Activated naive CD4-positive, alpha-beta T cell treated with anti-CD3 and anti-CD28 coated beads, Interleukin-2, amount 50 U/mL, for 24 hours (primary cell): ENCODE measurements around the gene THEMIS.
"Not testable (repeated sequence)": the region's sequence is repeated elsewhere in the genome, so short reads cannot be mapped to it uniquely, and the experiment has no call there.

ENCODE experiments used
- H3K27ac Mint-ChIP-seq: one replicate; pipeline ENCODE4 v1.8.0; 2021; ENCODE audit warnings: mild to moderate bottlenecking, mixed read lengths
- H3K27me3 Mint-ChIP-seq: one replicate; pipeline ENCODE4 v1.8.0; 2021; ENCODE audit warnings: mixed read lengths
- H3K36me3 Mint-ChIP-seq: one replicate; pipeline ENCODE4 v1.8.0; 2021; ENCODE audit warnings: mixed read lengths
- H3K4me1 Mint-ChIP-seq: one replicate; pipeline ENCODE4 v1.8.0; 2021; ENCODE audit warnings: mixed read lengths
- H3K4me3 Mint-ChIP-seq: one replicate; pipeline ENCODE4 v1.8.0; 2021; ENCODE audit warnings: mild to moderate bottlenecking, mixed read lengths
- H3K9me3 Mint-ChIP-seq: one replicate; pipeline ENCODE4 v1.8.0; 2021; ENCODE audit warnings: mixed read lengths

The THEMIS gene

GRCh38 chr6:127900935-127901334 lies at the start of gene THEMIS:
Gene THEMIS (minus strand): TSS chr6:127901058. CDS start chr6:127900932, 126 bp downstream.
- Mint-ChIP-seq H3K27me3 (no peaks in the 10 kb centered on the region), H3K4me3 (peak within 1 kb of the TSS; percentile 96), H3K36me3 (peaks cover 4% of the 10 kb centered on the region), H3K9me3 (peaks cover 12% of the 10 kb centered on the region), H3K27ac (peak within 1 kb of the TSS; percentile 99), H3K4me1 (peaks cover 65% of the 10 kb centered on the region)

GRCh38 chr6:127949251-127949650 lies 48.4 kb upstream of the THEMIS start:
- Mint-ChIP-seq H3K9me3 (peaks cover 8% of the 10 kb centered on the region), H3K27ac (no peak overlapping the region), H3K36me3 (peaks cover 2% of the 10 kb centered on the region), H3K4me1 (peaks cover 71% of the 10 kb centered on the region), H3K4me3 (no peak overlapping the region), H3K27me3 (no peaks in the 10 kb centered on the region)

- no peaks in the 10 kb centered on the region for H3K27me3 Mint-ChIP-seq
- H3K9me3 Mint-ChIP-seq = peaks cover 8% of the 10 kb centered on the region
- H3K4me1 Mint-ChIP-seq = peaks cover 74% of the 10 kb centered on the region
- H3K27ac Mint-ChIP-seq = peak overlapping the region; percentile 33
- H3K4me3 Mint-ChIP-seq = no peak overlapping the region
- peaks cover 2% of the 10 kb centered on the region for H3K36me3 Mint-ChIP-seq
Measured at GRCh38 chr6:127946388-127946787, 45.5 kb upstream of the THEMIS start.

DNA sequence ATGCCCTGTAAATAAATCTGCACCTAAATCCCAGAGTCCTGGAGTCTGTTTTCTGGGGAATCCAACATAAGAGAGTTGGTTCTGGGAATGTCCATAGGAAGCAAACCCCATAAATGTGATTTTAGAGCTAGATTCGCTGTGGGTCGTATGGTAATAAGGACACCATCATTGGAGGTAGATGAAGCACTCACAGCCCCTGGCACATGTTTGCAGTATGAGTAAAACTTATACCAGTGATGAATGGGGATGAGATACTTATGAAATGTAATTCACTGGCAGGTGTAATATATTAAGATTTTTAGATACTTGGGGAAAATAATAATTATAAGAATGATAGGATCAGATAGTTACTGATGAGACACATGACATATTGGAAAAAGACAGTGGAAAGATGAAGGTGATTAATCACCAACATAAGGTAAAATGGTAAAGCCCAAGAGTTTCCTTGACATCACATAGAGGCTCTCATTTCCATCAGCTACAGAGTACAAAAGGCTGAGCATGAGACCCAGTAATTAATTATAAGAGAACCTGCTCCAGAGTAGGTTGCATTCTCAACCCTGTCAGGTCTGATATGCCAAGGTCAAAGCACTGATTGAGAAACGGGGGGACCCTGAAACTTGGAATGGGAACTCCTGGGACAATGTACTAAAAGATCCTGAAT lies 44.7 kb upstream of the THEMIS start:
- Mint-ChIP-seq H3K4me3 (no peak overlapping the region), H3K27ac (peak overlapping the region; percentile 70), H3K9me3 (peaks cover 8% of the 10 kb centered on the region), H3K36me3 (peaks cover 2% of the 10 kb centered on the region), H3K4me1 (peaks cover 70% of the 10 kb centered on the region), H3K27me3 (no peaks in the 10 kb centered on the region)

DNA sequence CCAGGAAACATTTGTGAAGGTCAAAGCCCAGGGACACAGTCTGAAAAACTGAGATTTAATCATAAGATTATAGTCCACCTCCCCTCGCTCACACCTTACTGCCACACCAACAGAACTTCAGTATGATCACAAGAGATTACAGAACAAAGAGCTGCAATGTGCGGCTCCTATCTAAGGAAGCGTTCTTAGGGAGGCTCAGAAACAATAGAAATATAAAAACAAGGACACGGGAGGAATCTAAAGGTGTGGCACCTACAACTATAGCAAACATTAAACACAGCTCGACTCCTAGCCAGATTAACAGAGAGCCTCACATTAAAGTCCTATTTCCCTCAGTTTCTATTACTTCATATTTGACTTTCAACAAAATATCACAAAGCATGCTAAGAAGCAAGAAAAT lies 40.4 kb upstream of the THEMIS start:
- no peak overlapping the region for H3K27ac Mint-ChIP-seq
- peaks cover 4% of the 10 kb centered on the region for H3K9me3 Mint-ChIP-seq
- H3K27me3 Mint-ChIP-seq = no peaks in the 10 kb centered on the region
- H3K4me1 Mint-ChIP-seq = peaks cover 79% of the 10 kb centered on the region
- H3K4me3 Mint-ChIP-seq = no peak overlapping the region
- H3K36me3 Mint-ChIP-seq = peaks cover under 1% of the 10 kb centered on the region

DNA sequence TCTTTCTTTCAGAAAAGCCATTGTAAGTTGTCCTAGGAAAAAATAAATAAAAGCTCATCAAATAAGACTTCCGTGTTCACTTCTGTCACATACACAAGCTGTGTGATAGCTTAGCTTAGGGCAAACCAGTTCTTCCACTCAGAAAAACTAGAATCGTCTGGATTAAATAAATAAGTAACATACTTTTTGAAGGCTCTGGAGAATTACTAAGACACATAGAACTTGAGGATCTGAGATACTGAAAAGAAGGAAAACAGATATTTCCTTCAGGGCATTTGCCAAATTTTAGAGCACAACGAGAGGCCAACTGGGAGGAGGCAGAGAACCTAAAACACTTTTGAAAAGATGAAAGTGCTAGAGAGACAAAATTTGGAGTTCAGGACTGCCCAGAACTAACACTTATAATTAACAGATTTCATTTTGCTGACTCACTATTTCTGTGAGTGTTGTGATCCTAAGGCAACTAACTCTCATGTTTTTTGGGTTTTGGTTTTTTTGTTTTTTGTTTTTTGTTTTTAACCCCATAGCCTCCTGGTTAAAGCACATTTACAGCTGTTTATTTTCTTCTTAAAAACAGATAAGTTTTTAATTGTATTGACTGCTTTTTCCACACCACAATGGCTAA lies 38.7 kb upstream of the THEMIS start:
- H3K27me3 Mint-ChIP-seq = no peaks in the 10 kb centered on the region
- H3K9me3 Mint-ChIP-seq = peaks cover 3% of the 10 kb centered on the region
- peak overlapping the region; percentile 78 for H3K27ac Mint-ChIP-seq
- H3K4me1 Mint-ChIP-seq = peaks cover 72% of the 10 kb centered on the region
- H3K4me3 Mint-ChIP-seq = no peak overlapping the region
- no peaks in the 10 kb centered on the region for H3K36me3 Mint-ChIP-seq

DNA sequence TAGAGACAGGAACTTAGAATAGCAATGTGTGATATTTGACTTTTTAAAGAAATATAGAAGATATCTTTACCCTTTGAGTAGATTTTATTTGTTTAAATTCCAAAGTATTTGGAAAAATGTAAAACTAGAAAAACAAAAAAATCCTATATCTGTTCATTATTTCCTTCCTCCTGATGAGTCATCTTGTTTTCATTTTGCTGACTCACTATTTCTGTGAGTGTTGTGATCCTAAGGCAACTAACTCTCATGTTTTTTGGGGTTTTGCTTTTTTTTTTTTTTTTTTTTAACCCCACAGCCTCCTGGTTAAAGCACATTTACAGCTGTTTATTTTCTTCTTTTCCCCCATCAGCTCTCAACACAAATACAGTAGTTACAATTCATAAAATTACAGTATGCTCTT lies 37.8 kb upstream of the THEMIS start:
- peaks cover 3% of the 10 kb centered on the region for H3K9me3 Mint-ChIP-seq
- no peak overlapping the region for H3K4me3 Mint-ChIP-seq
- peaks cover 75% of the 10 kb centered on the region for H3K4me1 Mint-ChIP-seq
- H3K27ac Mint-ChIP-seq = peak overlapping the region; percentile 87
- peaks cover 1% of the 10 kb centered on the region for H3K36me3 Mint-ChIP-seq
- H3K27me3 Mint-ChIP-seq = no peaks in the 10 kb centered on the region

DNA sequence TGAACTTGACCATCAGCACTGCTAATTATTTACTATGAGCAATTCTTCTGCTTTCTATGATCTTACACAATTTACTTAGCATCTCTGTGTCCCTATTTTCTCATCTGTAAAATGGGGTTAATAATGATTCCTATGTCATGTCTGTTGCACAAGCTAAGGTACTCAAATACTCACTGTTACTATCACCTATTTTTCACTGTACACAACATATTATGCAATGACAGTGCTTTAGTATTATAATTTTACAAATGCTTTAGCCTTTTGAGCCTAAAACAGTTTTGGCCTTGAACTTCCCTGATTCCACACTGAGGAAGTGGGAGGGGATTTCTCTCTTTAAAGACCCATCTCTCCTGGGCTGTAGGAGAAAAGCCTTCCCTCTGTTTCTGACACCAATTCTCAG lies 36.9 kb upstream of the THEMIS start:
- H3K4me1 Mint-ChIP-seq = peaks cover 77% of the 10 kb centered on the region
- H3K4me3 Mint-ChIP-seq = no peak overlapping the region
- H3K27me3 Mint-ChIP-seq = no peaks in the 10 kb centered on the region
- H3K9me3 Mint-ChIP-seq = peaks cover 3% of the 10 kb centered on the region
- H3K36me3 Mint-ChIP-seq = peaks cover 7% of the 10 kb centered on the region
- peak overlapping the region; percentile 41 for H3K27ac Mint-ChIP-seq

GRCh38 chr6:127937102-127937501 lies 36.2 kb upstream of the THEMIS start:
- peaks cover 74% of the 10 kb centered on the region for H3K4me1 Mint-ChIP-seq
- no peak overlapping the region for H3K4me3 Mint-ChIP-seq
- peak overlapping the region; percentile 69 for H3K27ac Mint-ChIP-seq
- H3K9me3 Mint-ChIP-seq = peaks cover 3% of the 10 kb centered on the region
- H3K27me3 Mint-ChIP-seq = no peaks in the 10 kb centered on the region
- H3K36me3 Mint-ChIP-seq = peaks cover 8% of the 10 kb centered on the region

DNA sequence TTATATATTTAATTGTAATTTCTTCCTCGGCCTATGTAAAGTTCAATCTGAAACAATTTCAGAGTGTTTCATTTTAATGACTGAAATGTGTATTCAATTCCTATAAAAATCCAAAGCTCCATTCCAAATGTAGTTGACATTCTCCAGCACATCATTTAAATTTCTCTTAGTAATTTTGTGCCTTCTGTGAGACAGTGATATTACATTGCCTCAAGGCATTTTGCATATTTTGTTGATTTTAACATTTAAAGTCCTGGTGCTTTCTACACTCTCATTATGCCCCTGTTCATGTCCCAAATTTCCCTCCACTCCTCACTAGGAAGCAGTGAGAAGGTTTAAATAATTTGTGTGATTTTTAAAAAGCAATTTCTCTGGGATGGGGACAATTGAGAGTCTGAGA lies 34.1 kb upstream of the THEMIS start:
- H3K36me3 Mint-ChIP-seq = peaks cover 8% of the 10 kb centered on the region
- peaks cover 3% of the 10 kb centered on the region for H3K9me3 Mint-ChIP-seq
- H3K27ac Mint-ChIP-seq = peak overlapping the region; percentile 91
- H3K4me1 Mint-ChIP-seq = peaks cover 64% of the 10 kb centered on the region
- H3K4me3 Mint-ChIP-seq = peak overlapping the region; percentile 72
- no peaks in the 10 kb centered on the region for H3K27me3 Mint-ChIP-seq

DNA sequence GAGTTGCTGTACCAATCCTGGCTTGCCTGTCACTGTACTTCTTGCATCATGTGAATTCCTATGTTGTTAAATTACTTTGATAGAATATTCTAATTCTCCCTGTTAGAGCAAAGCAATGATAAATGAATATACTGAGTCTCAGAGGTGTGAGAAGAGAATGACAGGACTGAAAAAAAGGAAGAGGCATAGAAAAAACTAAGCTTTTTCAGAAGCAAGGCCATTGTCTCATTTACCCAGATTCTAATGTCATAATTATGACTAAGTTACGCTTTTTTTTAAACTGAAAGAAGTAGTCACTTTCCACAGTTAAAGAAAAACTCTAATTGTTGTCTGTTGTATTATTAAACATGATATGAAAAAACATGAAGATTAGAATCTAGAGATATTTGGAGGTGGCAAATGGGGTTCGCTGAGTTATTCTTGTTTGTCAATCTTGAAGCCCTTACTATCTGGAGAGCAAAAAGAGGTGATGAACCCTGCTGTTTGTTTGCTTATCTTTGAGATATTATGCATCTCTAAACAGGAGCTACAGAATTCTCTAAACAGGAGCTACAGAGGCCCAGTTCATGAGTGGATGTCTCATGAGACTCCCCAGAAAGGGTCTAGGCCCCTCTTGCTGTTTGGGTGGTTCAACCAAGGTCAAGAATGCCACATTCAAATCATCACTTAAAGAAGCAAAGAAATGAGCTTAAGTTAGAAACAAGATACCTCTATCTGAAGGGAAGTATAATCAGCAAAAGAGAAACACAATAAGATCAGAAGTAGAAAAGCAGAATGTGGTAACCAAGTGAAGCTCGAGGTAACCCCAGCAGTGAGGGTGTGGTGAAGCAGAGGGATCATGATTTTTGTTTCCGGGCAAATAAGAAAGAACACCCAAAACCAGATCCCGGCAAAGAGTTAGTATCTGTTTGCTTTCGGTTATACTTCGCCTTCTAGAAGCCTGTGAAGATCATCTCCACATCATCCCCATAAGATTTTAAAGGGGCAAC lies 33.3 kb upstream of the THEMIS start:
- peaks cover 3% of the 10 kb centered on the region for H3K9me3 Mint-ChIP-seq
- H3K4me3 Mint-ChIP-seq = peak overlapping the region; percentile 72
- peaks cover 56% of the 10 kb centered on the region for H3K4me1 Mint-ChIP-seq
- H3K36me3 Mint-ChIP-seq = peaks cover 10% of the 10 kb centered on the region
- H3K27me3 Mint-ChIP-seq = no peaks in the 10 kb centered on the region
- peak overlapping the region; percentile 91 for H3K27ac Mint-ChIP-seq

DNA sequence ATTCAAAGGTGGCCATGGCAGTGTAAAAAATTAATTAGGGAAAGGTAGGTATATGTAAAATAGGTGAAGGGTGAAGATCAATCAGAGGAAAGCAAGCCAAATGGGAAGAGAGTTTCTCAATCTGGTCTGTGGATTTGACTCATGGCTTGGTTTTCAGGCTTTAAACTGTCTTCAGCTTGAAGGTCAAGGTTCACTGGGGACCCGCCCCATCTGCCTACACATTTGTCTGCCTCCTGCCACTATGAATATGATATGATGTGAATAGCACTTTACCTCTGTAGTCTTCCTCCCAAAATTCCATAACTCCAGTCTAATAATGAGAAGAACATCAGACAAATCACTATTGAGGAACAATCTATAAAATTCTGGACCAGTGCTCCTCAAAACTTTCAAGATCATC lies 32.3 kb upstream of the THEMIS start:
- Mint-ChIP-seq H3K4me3 (peak overlapping the region; percentile 40), H3K4me1 (peaks cover 46% of the 10 kb centered on the region), H3K27ac (peak overlapping the region; percentile 79), H3K36me3 (peaks cover 15% of the 10 kb centered on the region), H3K27me3 (no peaks in the 10 kb centered on the region), H3K9me3 (peaks cover 10% of the 10 kb centered on the region)

GRCh38 chr6:127932708-127933107 lies 31.9 kb upstream of the THEMIS start:
- Mint-ChIP-seq H3K27ac (peak overlapping the region; percentile 79), H3K36me3 (peaks cover 16% of the 10 kb centered on the region), H3K4me3 (peak overlapping the region; percentile 40), H3K9me3 (peaks cover 10% of the 10 kb centered on the region), H3K4me1 (peaks cover 42% of the 10 kb centered on the region), H3K27me3 (no peaks in the 10 kb centered on the region)

DNA sequence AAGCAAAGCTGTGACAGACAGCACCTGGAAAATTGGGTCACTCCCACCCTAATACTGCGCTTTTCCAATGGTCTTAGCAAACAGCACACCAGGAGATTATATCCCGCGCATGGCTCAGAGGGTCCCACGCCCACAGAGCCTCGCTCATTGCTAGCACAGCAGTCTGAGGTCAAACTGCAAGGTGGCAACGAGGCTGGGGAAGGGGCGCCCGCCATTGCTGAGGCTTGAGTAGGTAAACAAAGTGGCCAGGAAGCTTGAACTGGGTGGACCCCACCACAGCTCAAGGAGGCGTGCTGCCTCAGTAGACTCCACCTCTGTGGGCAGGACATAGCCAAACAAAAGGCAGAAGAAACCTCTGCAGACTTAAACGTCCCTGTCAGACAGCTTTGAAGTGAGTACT lies 25.6 kb upstream of the THEMIS start:
- Mint-ChIP-seq H3K4me1 (peaks cover 45% of the 10 kb centered on the region), H3K9me3 (peaks cover 19% of the 10 kb centered on the region), H3K36me3 (peaks cover 16% of the 10 kb centered on the region)
- H3K27me3 Mint-ChIP-seq, H3K27ac Mint-ChIP-seq, H3K4me3 Mint-ChIP-seq: not testable (repeated sequence)

GRCh38 chr6:127924440-127924839 lies 23.6 kb upstream of the THEMIS start:
- Mint-ChIP-seq H3K4me1 (peaks cover 63% of the 10 kb centered on the region), H3K27ac (peak overlapping the region; percentile 26), H3K36me3 (peaks cover 16% of the 10 kb centered on the region), H3K9me3 (peaks cover 19% of the 10 kb centered on the region), H3K27me3 (no peaks in the 10 kb centered on the region), H3K4me3 (peak overlapping the region; percentile 20)
